Measurements from ENCODE around the gene OXTR.

Gene OXTR

DNA sequence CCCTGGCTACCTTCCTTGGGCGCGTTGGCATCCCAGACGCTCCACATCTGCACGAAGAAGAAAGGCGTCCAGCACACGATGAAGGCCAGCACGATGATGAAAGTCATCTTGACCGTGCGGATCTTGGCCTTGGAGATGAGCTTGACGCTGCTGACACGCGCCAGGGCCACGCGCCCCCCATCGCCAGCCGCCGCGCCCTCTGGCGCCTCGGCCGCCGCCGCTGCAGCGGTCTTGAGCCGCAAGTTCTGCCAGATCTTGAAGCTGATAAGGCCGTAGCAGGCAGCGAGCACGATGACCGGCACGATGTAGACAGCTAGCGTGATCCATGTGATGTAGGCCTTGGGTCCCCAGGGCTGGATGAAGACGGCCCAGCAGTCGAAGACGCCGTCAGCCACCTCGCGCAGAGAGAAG, 2.2 kb downstream of the OXTR start:
- DNase-seq: no peak

DNA sequence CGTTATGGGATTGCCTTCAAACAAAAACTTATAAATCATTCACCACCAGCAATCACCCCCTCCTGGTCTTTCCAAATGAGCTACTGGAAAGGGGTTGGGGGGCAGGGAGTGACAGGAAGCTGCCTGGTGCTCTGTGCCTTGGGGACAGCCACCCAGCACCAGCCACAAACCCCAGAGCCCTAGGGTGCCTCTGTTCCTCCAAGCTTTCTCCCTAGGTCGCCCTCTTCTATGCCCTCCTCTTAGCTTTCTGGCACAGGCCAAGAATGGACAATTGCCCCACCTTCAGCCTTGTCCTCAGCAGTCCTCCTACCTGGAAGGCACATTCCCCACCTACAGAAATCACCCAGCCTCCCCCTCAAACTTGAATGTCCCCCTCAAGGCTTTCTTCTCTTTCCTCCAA, 3.3 kb downstream of the OXTR start:
- no peak for DNase-seq

DNA sequence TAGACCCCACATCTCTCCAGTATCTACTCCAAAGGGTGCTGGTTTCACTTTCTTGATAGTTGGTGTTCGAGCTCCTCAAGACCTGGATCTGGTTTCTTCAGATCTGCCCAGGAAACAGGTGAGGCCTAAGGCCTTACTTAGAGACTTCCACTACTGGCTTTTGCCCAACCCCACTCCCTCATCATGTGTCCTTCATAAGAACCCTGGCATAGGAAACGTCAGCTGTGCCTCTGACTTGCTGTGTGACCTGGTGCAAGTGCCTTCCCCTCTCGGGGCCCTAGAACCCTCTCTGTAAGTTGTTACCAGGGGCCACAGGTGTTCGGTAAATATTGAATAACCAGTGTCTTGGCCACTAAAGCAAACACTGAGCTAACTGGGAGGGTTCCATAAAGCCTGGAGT, 3.9 kb downstream of the OXTR start:
- DNase-seq: no peak

DNA sequence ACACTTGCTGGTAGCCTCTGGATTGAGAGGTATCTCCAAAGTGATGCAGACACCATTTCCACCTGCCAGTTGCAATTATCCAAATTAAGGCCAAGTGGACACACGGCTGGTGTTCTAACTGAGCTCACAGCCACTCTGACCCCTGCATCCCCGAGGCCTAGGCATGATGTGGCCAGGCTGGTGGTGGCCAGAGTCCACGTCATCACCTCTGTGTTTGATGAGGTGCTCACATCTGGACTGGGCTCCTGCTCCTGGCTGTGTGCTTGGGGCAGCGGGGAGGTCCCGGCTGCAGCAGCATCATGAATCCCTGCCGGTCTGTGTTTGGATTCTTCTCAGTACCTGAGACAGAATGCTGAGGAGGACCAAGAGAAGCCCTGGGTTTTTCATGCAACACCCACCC, 4.9 kb downstream of the OXTR start:
- DNase-seq: no peak

DNA sequence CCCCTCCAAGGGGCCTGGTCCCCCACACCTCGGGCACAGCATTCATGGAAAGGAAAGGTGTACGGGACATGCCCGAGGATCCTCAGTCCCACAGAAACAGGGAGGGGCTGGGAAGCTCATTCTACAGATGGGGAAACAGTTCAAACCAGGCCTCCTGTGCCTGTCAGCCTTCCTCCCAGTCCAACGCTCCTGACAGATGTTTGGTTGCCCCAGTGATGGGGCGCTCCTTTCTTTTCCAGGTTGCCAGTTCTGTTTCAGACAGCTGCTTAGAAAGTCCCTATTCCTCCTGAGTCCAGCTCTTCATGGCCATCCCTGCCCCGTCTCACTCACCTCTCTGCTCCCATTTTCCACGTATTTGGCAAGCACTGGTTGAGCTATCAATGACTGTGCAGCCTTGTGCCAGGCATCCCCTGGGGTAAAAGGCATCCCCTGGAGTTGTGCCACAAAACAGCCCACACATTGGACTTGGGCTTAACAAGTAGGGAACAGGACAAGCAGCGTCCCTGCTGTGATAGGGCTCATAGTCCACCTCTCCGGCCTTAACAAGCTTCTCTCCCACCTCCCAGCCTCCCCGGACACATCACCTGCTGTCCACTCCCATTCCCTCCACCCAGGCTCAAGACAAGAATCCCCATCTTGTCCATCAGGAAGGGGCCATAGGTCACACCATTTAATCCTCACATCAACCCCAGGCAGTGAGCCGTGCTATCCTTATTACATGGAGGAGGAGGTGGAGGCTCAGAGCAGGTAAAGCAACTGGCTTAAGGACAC, 6.6 kb downstream of the OXTR start:
- DNase-seq: no peak

DNA sequence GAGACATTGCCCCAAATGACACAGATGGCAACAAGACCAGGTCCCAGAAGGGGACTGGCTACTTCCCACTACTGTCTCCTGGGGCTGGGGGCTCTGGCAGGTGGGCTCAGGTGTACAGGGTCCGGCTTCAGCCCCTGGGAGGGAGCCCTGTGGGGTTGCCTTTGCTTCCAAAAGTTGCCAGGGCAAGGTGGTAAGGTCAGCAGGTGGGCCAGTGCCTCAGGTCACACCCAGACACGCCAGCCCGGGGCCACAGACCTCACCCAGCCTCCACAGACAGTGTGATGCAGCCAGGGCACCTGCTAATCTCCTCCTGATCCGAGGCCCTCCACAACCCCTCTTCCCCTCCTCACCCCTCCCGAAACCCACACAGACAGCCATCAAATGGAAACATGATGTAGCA, 7.5 kb downstream of the OXTR start:
- no peak for DNase-seq

DNA sequence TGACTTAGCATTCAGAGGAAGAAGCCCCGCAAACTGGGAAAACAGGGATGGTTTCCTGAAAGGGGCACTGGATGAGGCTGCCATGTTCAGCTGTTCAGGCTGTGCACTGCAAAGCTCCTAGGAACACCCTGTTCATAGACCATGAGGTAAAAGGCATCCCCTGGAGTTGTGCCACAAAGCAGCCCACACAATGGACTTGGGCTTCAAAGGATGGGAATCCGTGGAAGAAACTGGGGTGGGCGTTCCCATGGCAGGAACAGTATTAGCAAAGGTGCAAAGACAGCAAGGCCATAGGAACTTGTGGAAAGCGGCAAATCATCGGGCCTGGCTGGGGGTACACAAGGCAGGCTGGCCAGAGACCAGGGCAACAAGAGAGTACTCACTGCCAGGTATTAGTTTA, 8.9 kb downstream of the OXTR start:
- DNase-seq: no peak

DNA sequence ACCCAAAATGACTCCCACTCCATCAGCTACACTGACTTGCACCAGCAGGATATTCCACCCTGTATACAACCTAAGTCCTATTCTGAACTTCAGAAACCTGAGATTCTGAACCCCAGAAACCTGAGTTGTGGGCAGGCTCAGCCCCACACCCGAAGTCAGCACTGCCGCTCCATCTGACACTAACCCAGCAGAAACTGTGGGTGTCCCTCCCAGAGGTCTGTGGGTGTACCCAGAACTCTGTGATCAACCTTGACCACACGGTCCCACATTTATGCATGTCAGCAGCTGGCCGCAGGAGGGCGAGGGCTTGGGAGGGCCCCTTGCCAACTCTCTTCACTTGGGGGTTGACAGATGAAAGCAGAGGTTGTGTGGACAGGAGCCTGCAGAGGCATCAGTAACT, 9.3 kb downstream of the OXTR start:
- DNase-seq: no peak

DNA sequence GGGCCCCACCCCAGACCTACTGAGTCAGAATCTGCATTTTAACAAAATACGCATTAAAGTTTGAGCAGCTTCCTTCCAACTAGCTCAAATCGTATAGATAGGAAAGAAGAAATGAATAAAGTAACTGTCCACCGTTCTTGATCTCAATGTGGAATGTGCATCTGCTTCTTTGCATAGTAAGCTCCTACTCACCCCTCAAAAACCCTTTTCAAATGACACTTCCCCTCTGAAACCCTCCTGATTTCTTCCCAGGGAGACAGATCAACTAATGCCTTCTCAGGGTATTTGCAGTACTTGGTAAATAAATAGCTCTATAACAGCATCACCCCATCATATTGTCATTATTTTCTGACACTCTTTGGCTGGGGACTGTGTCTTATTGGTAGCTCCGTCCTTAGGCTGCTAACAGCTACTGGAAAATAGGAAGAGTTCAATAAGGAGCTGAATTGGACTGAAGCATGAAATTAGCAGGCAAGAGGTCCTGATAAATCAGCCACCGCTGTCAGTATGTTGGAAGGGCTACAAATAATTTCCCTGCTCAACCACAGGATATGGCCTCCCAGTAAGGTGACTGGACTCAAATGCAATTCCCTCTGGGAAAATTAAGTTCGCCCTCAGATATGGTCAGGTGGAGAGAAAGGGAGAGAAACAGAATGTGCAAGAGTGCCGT, 10.2 kb downstream of the OXTR start:
- no peak for DNase-seq

DNA sequence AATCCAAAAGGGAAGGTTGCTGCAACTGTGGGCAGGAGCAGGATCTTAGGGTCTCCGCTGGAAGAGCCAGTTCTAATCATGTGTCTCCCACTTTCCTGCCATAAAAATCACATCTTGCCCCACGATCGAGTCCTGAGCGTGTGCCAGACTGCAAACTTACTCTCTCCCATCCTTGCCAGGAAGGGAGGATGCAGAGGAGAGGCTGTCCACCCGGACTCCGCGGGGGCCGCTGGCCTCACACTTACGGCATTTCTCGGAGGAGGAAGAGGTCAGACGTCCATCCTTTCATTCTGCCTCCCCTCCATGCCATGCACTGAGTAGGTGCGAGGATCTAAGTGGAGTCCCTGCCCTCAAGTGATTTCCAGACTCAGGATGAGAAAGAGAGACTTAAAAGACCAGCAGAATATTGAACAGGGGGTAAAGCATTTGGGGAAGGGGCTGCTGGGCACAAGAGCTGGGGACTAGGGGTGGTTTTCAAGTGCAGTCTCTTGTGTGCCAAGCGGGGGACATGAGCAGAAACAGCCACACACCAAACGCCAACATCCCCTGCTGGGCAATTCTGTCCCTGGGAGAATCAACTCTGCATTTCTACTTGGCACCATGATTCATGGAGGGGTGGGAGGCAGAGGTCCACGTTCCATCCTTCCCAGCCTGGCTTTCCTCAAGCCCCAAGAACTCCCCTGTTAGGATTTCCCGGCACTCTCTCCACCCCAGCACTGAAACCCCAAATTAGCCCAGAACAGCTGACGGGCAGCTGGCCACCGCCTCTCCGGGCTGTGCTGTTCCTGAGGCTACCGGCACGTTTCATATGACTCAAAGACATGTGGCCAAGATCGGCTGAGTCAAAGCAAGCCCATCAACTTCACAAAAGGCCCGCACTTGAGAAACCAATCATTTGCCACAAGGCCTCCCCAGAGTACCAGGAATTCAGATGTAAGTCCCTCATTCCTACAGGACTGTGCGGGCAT, 11.6 kb downstream of the OXTR start:
- no peak for DNase-seq

DNA sequence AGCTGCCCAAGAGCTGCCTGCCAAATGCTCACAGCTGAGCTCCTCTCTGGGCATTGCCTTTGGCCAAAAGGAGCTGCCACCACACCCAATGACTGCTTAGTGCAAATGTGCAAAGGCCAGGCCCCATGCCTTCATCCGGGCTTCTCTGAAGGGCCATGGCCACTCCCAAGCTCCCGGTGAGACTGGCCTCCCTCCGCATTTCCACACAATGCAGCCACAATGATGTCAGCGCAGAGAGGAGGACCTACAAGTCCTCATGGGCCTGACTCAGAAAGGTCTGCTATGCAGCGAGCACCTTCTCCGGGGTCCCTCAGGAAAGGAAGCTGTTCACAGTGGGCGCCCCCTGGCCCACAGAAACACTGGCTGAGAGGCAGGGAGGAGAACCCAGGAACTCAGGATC, 12.7 kb downstream of the OXTR start:
- DNase-seq: no peak

DNA sequence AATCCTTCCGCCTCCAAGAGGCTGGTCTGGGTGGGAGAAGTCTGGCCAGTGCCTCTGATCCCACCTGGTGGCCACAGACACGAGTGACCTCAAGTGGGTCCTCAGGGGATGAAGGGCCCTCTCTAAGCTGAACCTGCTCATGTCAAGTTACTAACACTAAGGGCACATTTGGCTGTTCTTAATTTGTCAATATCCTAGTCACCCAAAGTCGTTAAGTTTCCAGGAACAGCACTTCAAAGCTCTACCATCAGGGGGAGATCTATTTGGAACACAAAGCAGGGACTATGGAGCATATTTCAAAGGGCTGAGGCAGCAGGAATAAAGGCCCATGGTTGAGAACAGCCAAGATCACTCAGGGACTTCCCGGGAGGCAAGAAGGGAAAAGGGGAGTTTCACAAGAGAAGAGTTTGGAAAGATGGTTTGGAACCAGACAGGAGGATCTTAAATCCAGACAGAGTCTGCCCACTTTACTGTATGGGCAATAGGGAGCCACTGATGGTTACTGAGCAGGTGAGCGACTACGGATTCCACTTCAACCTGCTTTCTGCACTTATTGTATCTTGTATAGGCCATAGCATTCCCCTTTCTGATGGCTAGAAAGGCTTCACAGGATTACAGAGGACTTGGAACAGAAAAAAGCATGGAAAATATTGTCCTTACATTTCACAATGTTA, 13.7 kb downstream of the OXTR start:
- DNase-seq: peak; percentile 6

DNA sequence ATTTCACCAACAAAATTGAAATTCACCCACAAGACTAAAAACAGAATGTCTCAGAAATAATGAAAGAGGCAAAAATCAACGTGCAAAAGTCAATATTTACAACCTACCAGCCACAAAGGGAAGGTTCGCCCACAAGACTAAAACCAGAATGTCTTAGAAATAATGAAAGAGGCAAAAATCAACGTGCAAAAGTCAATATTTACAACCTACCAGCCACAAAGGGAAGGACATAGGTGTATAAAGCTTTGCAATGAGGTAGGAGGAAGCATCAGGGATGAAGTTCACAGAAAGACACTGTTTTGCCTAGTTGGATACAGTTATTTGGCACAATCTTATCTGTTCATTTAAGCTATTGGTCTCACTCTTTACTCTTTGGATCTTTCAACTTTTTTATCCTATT, 14.3 kb downstream of the OXTR start:
- no peak for DNase-seq

DNA sequence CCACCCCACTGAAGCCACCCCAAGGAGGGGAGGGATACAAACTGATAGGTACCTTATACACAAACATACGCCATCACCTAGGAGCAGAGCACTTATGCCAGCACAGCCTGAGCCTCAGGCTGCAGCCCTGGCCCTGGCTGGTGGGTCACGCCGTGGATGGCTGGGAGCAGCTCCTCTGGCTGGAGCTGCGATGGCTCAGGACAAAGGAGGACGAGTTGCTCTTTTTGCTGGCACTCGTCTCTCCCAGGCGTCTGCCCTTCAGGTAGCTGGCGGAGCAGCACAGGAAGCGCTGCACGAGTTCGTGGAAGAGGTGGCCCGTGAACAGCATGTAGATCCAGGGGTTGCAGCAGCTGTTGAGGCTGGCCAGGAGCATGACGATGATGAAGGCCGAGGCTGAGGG, 16.6 kb downstream of the OXTR start:
- DNase-seq: no peak

DNA sequence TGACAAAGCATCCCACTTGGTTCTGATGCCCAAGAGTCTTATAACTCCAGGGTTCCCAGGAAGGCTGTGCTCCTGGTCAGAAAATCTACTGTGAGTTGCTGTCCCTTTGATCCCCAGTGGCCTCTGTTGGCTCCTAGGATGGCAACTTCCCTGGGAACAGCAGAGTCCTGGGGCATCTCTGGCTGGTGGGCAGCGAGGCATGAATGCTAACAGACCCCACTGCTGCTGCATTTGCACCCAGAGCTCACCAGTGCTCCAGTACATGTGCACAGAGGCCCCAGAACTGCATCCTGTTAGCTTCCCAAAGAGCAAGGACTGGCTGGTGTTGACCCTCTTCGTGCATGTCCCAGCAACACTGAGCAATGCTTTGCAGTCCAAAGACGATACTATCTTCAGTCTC, 20.1 kb downstream of the OXTR start:
- no peak for DNase-seq

DNA sequence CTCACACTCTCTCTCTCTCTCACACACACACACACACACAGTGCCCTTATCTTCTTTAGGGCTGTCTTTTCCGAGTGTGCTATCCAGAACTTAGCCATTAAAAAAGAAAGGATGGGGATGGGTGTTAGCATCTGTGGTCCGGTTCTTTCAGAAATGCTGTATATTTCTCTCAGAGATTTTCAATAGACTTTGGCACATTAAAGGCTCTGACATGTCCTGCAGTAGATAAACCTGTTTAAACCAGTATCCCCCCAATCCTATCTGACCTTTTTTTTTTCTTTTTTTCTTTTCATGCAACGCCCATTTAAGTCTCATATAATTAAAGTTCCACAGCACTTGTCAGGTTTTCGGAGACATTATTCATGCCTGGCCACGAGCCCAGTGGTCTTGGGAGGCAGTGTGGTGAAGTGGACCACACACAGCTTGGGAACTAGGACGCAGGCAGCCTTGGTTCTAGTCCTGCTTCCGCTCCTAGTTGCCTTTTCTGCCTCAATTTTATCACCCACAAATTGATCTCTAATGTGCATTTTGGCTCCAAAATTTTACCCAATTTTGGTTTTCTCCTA, 22.6 kb downstream of the OXTR start:
- DNase-seq: no peak

DNA sequence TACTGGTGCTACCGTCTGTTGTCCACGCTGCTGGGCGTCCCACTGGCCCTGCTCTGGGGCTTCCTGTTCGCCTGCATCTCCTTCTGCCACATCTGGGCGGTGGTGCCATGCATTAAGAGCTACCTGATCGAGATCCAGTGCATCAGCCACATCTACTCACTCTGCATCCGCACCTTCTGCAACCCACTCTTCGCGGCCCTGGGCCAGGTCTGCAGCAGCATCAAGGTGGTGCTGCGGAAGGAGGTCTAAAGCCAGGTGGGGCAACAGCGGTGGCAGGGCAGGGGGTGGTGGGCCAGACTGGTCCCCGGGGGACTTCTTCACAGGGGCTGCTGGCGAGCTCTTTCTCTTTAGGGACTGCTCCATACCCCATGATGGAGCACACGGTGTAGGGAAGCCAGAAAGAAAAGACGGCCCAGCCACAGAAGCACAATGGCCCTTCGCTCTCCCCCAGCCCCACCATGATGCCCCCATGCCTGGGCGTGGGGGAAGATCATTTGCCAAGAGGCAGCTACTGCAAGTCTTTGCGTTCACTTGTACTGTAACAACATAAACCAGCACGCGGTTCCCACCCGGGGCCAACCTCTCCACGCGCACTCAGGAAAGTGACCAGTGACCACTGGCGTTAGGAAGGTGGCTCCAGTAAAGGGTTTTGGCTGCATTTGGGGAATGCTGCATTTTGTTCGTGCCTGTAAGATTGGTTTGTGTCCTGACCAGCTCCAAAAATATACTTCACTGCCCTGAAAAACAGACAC, 23.6 kb downstream of the OXTR start:
- no peak for DNase-seq

DNA sequence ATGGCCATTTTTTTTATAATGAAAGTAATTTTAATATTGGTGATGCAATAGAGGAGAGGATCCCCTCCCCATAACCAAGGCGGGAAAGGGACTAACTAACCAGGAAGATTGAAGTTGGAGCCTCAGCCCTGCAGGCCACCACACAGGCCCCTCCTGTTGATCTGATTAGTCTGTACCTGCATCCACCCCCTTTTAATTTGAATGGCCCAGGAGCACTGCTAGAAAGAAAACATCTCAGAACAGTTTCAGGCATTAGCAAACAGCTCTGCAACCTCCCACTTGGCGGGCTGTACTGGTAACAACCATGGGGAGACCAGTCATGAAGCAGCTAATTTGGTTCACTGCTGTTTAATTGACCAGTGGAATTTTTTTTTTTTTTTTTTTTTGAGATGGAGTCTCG, 25.5 kb downstream of the OXTR start:
- DNase-seq: no peak

DNA sequence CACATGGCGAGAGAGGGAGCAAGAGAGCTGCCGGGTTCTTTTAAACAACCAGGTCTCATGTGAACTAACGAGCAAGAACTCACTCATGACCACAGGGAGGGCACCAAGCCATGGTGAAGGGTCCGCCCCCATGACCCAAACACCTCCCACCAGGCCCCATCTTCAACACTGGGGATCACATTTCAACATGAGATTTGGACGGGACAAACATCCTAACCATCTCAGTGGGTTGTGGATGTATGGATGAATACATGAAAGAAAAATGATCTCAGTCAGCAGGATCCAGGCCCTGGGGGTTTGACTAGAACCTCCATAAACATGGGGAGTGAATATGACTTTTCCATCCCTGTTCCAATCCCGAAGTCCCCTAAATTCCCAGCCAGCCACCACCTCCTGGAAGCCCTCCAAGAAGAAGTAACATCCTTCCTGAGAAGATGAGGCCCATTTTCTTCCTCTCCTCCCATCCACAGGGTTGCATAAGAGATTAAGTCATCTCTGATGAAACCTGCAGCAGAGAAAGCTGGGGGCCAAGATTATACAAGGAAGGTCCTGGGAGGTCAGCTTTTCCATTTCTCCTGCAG, 26.3 kb downstream of the OXTR start:
- no peak for DNase-seq

DNA sequence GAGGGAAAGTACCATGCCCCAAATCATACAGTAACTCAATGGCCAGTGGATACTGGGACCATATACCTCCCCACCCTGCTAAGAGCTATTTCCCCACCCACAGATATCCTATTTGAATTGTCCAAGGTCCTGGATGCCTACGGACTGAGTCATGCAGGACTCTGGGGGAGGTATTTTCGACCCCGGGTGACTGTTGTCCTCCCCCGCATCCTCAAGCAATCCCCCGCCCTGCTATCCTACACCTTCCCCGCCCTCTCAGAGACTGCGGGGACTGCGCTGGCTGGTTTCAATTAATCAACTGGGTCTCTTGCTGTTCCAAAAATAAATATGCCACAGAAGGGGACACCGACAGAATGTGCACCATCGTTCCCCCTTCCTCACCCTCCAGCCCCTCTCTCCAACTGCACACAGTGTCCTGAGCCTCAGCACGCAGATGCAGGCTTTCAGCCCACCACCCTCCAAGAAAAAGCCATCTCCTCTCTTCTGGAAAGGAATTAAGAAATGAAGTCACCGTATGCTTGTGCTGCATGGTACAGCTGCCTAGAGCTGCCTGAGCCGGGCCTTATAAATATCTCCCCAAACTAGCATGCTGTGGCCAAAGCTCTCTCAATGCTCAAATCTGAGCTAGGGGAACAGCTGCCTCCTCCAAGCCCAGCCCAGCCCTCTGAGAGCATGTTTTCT, 27.7 kb downstream of the OXTR start:
- no peak for DNase-seq

Data from hematopoietic multipotent progenitor cell treated with erythropoietin and hydrocortisone succinate and interleukin-3 and kit ligand, for 8 days (in vitro differentiated cells).